A673 (cell line): ENCODE measurements around the gene MRPL37.

ENCODE experiments used
- EZH2 ChIP-seq: fragments of 200-600 bp; sonication (generic); IDR thresholded peaks from 2 replicates; pipeline ENCODE4 v1.6.1; 2017; ENCODE audit warnings: borderline replicate concordance, low read depth, mild to moderate bottlenecking, mixed read lengths, antibody characterized with exemption, low read length; ENCODE audit not compliant: poor library complexity, severe bottlenecking
- TF ChIP-seq, protein P1 (sequence below): fragments of 300-800, 200-600 bp; sonication (generic); conservative IDR thresholded peaks from 2 replicates; pipeline ENCODE4 v1.5.1; 2017; ENCODE audit warnings: low read depth, mild to moderate bottlenecking, antibody characterized with exemption, low read length, moderate library complexity, mixed read lengths

DNA sequence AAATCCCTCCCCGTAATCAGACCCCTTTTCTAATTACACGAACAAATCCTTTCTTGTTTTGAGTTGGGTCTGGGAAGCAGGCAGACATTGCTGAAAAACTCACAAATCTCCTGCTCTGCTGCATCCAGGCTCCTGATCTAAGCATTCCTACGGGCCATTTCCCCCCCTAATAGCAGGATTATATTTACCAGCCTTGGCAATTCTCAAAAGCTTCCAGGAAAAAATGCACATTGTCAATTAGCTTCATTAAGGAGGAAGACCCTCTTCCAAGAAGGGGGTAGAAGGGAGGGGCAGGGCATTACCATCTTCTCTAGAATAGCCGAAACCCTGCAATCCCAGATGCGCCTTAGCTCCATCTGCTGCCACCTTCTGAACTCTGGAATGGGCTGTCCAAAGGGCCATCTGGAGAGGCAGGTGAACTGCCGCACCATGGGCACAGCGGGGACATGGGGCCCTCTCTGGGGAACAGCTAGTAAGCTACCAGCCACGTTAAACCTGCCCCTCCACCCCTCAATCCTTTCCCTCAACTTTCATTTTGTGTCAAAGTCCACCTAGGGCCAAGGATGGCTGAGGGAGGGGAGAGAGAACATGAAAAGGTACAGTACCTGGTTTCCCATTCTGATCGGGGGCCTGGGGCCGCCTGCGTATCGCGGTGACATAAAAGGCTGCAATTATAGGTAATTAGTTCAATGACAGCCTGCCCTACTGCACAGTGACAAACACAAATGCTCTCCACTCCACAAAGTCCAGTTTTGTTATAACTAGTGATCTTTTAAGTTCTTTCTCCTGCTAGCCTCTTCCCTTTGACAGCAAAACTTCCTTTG is 56.8 kb downstream of the MRPL37 start:
- TF ChIP-seq, protein P1, sequence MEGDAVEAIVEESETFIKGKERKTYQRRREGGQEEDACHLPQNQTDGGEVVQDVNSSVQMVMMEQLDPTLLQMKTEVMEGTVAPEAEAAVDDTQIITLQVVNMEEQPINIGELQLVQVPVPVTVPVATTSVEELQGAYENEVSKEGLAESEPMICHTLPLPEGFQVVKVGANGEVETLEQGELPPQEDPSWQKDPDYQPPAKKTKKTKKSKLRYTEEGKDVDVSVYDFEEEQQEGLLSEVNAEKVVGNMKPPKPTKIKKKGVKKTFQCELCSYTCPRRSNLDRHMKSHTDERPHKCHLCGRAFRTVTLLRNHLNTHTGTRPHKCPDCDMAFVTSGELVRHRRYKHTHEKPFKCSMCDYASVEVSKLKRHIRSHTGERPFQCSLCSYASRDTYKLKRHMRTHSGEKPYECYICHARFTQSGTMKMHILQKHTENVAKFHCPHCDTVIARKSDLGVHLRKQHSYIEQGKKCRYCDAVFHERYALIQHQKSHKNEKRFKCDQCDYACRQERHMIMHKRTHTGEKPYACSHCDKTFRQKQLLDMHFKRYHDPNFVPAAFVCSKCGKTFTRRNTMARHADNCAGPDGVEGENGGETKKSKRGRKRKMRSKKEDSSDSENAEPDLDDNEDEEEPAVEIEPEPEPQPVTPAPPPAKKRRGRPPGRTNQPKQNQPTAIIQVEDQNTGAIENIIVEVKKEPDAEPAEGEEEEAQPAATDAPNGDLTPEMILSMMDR, result no peak
- no peak for TF ChIP-seq EZH2
